GM19240 (cell line): ENCODE data around the gene RBL1.
"Not testable (repeated sequence)": the region's sequence is repeated elsewhere in the genome, so short reads cannot be mapped to it uniquely, and the experiment has no call there.

Source experiments
- DNase-seq: peaks from one replicate; pipeline ENCODE4 v3.0.0; 2011; ENCODE audit warnings: low spot score; ENCODE audit not compliant: insufficient read length

Gene RBL1

DNA sequence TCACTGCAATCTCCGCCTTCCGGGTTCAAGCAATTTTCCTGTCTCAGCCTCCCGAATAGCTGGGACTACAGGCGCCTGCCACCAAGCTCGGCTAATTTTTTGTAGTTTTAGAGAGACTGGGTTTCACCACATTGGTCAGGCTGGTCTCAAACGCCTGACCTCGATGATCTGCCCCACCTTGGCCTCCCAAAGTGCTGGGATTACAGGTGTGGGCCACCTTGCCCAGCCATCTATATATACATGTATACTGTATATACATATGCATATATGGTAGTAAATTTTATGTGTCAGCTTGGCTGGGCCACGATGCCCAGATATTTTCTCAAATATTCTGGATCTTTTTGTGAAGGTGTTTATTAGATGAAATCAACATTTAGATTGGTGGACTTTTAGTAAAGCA is 18.8 kb downstream of the RBL1 start:
- no peak for DNase-seq

DNA sequence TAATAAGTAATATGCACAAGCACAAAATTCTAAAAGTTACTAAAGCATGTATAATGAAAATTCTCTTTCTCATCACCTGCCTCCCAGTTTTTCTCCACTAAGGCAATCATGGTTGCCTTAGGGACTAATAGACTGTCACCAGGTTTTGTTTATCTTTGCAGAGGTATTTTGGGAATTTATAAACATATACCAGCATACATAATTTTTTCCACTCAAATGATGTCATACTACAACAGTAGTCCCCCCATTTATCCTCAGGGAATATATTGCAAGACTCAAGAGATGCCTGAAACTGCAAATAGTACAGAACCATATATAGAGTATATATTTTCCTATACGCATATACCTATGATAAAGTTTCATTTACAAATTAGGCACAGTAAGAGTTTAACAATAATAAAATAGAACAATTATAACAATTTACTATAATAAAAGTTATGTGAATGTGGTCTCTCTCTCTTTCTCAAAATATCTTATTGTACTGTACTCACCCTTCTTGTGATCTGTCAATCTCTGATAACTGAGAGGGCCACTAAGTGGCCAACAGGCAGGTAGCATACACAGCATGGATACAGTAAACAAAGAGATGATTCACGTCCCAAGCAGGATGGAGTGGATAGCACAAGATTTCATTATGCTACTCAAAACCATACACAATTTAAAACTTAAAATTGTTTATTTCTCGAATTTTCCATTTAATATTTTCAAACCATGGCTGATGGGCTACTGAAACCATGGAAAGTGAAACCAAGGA is 19.7 kb downstream of the RBL1 start:
- DNase-seq: no peak

DNA sequence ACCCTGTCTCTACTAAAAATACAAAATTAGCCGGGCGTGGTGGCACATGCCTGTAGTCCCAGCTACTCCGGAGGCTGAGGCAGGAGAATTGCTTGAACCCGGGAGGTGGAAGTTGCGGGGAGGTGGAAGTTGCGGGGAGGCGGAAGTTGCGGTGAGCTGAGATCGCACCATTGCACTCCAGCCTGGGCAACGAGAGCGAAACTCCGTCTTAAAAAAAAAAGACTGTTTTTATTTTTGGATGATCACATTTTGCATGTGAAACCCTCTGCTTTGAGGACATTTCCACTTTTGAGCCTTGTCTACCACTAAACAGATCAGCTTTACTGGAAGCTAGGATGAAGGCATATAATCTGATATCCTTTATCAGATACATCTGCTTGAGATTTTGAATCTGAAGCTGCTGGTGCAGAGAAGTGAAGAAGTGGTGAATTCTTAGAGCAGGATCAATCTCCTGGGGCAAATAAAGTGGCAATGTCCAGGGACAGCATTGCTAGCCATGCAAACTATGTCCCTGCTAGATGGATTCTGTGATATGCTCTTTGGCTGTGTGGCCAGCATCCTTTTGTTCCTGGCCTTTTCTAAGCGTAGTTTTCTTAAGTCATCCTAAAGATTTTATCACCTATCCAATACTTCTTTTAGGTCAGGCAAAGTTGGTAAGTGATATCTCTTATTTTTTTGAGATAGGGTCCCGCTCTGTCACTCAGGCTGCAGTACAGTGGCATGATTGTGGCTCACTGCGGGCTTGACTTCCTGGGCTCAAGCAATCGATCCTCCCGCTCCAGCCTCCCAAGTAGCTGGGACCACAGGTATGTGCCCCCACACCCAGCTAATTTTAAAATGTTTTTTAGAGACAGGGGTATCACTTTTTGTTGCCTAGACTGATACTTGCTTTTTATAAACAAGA is 23.3 kb downstream of the RBL1 start:
- no peak for DNase-seq

DNA sequence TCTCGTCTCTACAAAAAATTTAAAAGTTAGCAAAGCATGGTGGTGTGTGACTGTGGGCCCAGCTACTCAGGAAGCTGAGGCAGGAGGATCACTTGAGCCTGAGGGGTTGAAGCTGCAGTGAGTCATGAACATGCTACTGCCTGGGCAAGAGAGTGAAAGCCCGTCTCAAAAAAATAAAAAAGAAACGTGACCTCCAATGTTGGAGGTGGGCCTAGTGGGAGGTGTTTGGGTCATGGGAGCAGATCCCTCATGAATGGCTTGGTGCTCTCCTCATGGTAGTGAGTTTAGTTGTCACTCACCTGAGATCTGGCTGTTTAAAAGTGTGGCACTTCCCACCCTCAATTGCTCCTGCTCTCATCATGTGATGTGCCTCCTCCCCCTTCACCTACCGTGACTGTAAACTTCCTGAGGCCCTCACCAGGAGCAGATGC is 24.3 kb downstream of the RBL1 start:
- no peak for DNase-seq

DNA sequence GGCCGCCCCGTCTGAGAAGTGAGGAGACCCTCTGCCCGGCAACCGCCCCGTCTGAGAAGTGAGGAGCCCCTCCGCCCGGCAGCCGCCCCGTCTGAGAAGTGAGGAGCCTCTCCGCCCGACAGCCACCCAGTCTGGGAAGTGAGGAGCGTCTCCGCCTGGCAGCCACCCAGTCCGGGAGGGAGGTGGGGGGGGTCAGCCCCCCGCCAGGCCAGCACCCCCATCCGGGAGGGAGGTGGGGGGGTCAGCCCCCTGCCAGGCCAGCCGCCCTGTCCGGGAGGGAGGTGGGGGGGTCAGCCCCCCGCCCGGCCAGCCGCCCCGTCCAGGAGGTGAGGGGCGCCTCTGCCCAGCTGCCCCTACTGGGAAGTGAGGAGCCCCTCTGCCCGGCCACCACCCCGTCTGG is 26.2 kb downstream of the RBL1 start:
- DNase-seq: not testable (repeated sequence)

DNA sequence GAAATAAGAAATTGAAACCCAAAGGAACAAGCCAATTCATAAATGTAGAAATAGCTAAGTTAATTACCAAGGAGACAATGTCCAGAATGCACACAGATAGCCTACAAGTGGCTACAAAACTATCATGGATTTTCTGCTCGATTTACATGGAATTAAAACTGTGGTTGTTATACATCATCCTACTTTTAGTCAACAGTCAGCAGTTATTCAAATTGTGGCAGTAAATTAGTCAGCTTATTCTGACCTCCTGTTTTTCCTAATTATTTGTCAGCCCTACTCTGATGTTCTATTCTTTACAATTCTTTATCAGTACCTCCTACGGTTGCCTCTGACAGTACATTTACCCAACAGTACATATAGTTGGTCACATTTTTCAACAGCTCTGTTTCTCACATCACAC is 29.6 kb downstream of the RBL1 start:
- DNase-seq: no peak

DNA sequence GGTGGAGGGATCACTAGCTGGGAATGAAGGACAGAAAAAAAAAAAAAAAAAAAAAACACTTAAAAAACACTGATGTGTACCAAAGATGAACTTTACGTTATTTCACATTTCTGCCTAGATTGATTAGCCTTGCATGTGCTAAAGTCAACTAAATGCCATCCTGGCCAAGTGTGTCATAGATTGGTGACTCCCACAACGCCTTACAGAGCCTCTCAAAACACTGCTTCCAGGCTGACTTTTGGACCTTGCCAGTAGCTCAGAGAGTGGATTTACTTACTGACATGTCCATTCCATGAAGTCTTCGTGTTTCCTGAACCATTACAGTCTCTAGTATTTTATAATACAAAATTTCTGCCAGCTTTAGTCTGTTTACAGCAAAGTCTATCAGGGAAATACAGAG is 40.5 kb downstream of the RBL1 start:
- DNase-seq: no peak

DNA sequence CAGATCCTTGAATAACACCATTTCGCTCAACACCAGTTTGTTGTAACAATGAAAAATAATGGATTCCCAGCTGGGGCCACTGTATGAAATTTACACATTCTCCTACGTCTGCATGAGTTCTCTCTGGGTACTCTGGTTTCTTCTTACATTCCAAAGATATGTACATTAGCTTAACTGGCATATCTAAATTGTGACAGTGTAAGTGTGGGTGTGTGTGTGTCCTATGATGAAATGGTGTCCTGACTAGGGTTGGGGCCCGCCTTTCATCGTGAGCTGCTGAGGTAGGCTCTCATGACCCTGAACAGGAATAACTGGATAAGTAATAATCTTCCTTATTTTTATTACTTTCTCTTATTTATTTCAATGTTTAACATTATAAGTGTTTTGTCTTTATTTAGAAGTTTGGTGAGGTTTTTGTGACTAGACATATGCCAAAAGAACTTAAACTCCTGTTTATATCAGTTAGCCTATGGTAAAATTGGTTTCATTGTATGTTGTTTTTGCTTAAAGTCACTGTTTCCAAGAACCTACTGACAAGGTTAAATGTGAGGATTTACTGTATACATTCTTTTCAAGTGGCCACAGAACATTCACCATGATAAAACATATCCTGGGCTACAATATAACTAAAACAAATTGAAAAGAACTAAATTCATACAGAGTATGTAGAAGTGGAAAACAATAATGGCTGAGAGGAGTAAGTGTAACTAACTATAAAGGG is 42.4 kb downstream of the RBL1 start:
- no peak for DNase-seq

DNA sequence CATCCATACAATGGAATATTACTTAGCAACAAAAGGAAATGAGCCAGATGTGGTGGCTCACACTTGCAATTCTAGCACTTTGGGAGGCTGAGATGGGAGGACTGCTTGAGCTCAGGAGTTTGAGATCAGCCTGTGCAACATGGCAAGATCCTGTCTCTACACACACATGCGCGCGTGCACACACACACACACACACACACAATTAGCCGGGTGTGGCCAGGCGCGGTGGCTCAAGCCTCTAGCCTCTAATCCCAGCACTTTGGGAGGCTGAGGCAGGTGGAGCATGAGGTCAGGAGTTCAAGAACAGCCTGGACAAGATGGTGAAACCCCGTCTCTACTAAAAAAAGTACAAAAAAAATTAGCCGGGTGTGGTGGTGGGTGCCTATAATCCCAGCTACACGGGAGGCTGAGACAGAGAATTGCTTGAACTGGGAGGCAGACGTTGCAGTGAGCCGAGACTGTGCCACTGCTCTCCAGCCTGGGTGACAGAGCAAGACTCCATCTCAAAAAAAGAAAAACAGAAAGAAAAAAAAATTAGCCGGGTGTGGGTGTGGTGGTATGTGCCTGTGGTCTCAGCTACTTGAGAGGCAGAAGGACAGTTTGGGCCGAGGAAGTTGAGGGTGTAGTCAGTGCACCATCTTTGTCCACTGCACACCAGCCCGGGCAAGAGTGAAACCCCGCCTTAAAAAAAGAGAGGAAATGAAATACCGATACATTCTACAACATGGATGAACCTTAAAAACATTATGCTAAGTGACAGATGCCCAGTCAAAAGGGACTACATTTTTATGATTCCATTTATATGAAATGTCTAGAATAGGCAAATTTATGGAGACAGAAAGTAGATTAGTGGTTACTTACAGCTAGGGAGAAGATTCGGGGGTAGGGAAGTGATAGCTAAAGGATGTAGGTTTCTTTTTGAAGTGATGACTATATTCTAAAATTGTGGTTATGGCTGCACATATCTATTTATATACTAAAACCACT is 52.5 kb downstream of the RBL1 start:
- DNase-seq: no peak

DNA sequence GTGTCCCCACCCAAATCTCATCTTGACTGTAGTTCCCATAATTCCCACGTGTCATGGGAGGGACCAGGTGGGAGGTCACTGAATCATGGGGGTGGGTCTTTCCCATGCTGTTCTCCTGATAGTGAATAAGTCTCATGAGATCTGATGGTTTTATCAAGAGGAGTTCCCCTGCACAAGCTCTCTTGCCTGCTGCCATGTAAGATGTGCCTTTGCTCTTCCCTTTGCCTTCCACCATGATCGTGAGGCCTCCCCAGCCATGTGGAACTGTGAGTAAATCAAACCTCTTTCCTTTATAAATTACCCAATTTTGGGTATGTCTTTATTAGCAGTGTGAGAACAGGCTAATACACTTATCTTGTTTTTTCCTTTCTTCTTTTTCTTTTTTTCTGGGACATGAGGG is 56.4 kb downstream of the RBL1 start:
- DNase-seq: not testable (repeated sequence)

DNA sequence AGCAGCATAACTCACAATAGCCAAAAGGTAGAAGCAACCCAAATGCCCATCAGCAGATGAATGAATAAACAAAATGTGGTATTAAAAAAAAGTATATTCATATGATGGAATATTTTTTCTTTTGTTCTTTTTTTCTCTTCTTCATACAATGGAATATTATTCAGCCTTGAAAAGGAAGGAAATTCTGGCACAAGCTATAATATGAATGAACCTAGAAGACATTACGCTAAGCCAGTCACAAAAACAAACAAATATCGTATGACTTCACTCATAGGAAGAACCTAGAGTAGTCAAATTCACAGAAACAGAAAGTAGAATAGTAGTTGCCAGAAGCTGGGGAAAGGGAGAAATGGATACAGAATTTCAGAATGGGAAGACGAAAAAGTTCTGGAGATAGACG is 63.7 kb downstream of the RBL1 start:
- DNase-seq: no peak

DNA sequence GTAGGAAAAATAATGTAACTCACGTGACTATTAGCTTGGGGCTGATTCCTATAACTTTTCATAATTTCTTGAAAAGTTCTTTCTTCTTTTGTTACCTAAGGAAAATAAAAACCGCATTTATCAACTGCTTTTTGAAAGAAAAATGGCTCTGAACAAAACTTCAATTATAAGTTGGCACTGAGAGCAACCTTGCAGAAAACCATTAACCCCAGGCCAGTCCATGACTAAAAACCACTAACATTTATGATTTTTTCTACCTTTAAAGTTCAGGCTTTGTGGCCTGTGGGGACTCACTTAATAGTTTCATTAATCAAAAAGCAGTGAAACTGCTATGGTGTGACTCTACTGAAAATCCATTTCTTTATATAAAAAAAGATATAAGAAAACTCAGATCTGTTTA is 75.2 kb downstream of the RBL1 start:
- no peak for DNase-seq

DNA sequence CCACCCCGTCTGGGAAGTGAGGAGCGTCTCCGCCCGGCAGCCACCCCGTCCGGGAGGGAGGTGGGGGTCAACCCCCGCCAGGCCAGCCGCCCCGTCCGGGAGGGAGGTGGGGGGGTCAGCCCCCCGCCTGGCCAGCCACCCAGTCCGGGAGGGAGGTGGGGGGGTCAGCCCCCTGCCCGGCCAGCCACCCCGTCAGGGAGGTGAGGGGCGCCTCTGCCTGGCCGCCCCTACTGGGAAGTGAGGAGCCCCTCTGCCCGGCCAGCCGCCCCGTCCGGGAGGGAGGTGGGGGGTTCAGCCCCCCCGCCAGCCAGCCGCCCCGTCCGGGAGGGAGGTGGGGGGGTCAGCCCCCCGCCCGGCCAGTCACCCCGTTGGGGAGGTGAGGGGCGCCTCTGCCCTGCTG is 83.2 kb downstream of the RBL1 start:
- not testable (repeated sequence) for DNase-seq

DNA sequence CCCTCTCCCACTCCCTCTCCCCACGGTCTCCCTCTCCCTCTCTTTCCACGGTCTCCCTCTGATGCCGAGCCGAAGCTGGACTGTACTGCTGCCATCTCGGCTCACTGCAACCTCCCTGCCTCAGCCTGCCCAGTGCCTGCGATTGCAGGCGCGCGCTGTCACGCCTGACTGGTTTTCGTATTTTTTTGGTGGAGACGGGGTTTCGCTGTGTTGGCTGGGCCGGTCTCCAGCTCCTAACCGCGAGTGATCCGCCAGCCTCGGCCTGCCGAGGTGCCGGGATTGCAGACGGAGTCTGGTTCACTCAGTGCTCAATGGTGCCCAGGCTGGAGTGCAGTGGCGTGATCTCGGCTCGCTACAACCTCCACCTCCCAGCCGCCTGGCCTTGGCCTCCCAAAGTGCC is 83.9 kb downstream of the RBL1 start:
- DNase-seq: not testable (repeated sequence)

DNA sequence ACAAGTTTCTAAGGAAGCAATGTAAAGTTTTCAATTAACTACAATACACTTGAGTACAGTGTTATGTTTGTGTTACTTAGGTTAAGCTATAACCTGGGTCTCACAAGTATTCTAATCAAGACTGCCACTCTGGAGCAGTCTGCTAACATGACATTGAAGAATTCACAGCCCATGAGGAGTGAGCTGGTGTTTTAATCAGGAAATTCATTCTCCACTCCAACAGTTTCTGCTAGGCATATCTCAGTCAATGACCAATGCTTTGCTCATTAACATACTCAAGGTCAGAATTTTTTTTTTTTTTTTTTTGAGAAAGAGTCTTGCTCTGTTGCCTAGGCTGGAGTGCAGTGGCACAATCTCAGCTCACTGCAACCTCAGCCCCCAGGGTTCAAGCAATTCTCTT is 84.7 kb downstream of the RBL1 start:
- DNase-seq: no peak

DNA sequence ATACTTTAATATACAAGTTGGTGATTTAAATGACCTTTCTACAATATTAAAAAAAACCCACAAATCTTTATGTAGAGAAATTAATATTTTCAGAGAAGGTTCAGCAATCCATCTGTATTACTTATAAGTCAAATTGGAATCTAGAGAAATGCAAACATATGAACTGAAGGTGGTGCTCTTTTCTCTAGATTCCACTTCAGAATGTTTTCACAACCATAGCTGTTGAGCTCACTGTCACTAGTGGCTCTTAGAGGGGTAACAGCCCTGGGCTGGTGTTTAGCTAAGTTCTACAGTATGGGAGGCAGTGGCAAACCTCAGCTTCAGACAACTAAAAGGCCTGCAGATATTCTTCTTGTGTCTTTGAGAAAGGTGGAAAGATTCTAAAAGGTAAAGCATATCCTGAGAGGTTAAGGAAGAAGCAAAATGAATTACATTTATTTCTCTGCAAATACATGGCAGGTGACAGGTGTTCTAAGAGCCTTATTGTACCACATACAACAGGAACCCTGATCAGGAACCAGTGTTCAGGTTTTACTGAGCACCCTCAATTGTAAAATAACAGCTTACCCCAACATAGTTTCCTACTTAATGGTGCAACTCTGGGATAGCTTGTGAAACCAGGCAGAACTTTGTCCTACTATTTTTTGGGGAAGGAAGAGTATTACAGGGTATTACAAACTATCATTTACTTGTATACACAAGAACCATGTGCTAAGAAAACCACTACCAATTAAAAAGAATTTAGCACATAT is 87.7 kb downstream of the RBL1 start:
- peak; percentile 23 for DNase-seq

DNA sequence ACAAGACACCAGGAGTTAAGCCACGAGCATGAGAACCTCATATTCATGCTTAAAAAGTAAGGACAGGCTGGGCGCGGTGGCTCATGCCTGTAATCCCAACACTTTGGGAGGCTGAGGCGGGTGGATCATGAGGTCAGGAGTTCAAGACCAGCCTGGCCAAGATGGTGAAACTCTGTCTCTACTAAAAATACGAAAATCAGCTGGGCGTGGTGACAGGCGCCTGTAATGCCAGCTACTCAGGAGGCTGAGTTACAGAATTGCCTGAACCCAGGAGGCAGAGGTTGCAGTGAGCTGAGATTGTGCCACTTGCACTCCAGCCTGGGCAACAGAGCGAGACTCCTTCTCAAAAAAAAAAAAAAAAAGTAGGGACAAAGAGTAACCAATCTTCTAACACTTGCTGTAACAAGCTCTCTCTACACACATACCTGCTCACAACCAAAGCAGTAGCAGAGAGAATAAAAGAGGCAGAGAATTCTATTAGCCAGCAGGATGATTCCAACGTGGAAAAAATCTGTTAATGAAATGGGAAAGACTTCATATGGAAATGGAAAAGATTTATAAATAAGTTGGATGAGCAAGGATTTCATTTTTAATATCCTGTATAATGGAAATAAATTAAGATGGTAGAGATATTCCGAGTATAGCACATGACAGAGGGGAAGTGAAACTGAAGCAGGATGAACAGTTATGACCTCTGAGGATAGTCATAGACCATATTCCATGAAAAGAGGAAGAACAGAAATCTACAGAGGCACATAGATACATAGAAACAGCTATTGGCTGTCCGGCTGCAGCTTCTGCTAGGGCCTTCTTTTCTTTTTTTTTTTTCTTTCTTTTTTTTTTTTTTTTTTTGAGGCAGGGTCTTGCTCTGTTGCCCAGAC is 90.5 kb downstream of the RBL1 start:
- not testable (repeated sequence) for DNase-seq

DNA sequence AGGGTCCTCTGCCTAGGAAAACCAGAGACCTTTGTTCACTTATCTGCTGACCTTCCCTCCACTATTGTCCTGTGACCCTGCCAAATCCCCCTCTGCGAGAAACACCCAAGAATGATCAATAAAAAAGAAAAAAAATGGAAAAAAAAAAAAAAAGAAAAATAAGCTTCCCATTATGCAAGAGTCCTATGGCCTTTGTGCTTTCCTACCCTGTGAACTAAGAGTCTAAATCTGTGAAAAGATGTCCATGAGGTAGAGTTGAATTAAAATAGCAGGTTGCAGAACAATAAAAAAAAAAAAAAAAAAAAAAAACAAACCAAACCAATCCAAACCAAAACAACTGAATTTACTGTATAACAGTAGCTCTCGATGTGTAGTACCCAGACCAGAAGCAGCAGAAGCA is 94.2 kb downstream of the RBL1 start:
- DNase-seq: not testable (repeated sequence)

DNA sequence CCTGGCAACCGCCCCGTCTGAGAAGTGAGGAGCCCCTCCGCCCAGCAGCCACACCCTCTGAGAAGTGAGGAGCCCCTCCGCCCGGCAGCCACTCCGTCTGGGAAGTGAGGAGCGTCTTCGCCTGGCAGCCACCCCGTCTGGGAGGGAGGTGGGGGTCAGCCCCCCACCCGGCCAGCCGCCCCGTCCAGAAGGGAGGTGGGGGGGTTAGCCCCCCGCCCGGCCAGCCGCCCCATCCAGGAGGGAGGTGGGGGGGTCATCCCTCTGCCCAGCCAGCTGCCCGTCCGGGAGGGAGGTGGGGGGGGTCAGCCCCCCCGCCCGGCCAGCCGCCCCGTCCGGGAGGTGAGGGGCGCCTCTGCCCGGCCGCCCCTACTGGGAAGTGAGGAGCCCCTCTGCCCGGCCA is 95.6 kb downstream of the RBL1 start:
- DNase-seq: not testable (repeated sequence)
